HAP-1 (cell line): ENCODE data around the gene DLGAP4.
A peak's percentile ranks its signal among the peaks of the same experiment; 100 is the strongest.

ENCODE experiments used
- DNase-seq, 2 experiments: peaks; one replicate each; pipeline ENCODE4 v3.0.0-alpha.2; 2016 to 2020; ENCODE audit warnings: low spot score in 2 of 2
- H3K27me3 ChIP-seq: fragments of 250-450 bp; sonication (Bioruptor Pico); 2 replicates; pipeline ENCODE4 v1.5.1; 2020; ENCODE audit warnings: low read depth, mild to moderate bottlenecking, moderate library complexity
- H3K36me3 ChIP-seq: fragments of 250-450 bp; sonication (Bioruptor Pico); replicated peaks from 2 replicates; pipeline ENCODE4 v1.5.1; 2020; ENCODE audit warnings: mild to moderate bottlenecking
- H3K4me1 ChIP-seq: fragments of 250-450 bp; sonication (Bioruptor Pico); 2 replicates; pipeline ENCODE4 v1.5.1; 2020; ENCODE audit warnings: mild to moderate bottlenecking
- H3K4me3 ChIP-seq: fragments of 250-450 bp; sonication (Bioruptor Pico); 2 replicates; pipeline ENCODE4 v1.5.1; 2020; ENCODE audit warnings: mild to moderate bottlenecking, moderate library complexity
- H3K9me3 ChIP-seq: fragments of 250-450 bp; sonication (Bioruptor Pico); 2 replicates; pipeline ENCODE4 v1.5.1; 2020; ENCODE audit warnings: mild to moderate bottlenecking, moderate library complexity
- in situ Hi-C: fragments of 300-500 bp; cut with MboI; formaldehyde crosslinking; loops from 3 replicates; pipeline ENCODE4 v1.14.3; 2020; ENCODE audit warnings: low sequenced_read_pairs, inconsistent platforms, mixed read lengths

Gene DLGAP4

DNA sequence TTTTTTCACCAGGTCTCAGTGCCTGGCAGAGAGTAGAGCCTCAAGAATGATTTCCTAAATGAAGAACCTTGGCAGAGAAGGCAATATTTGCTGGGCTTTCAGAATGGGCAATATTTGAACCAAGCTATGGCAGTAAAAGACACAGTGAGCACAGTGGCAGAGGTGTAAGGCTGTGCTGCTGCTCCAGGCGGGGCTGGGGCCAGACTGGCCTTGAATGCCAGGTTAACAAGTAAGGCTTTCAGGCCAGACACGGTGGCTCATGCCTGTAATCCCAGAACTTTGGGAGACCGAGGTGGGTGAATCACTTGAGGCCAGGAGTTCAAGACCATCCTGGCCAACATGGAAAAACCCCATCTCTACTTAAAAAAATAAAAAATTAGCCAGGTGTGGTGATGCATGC lies 226.7 kb downstream of the DLGAP4 start:
- no peaks in the 10 kb centered on the region for H3K27me3 ChIP-seq
- in situ Hi-C loops, result no loop called here
- DNase-seq, result no peak
- no peaks in the 10 kb centered on the region for H3K36me3 ChIP-seq
- no peak overlapping the region for H3K4me3 ChIP-seq
- no peaks in the 10 kb centered on the region for H3K9me3 ChIP-seq
- no peaks in the 10 kb centered on the region for H3K4me1 ChIP-seq

DNA sequence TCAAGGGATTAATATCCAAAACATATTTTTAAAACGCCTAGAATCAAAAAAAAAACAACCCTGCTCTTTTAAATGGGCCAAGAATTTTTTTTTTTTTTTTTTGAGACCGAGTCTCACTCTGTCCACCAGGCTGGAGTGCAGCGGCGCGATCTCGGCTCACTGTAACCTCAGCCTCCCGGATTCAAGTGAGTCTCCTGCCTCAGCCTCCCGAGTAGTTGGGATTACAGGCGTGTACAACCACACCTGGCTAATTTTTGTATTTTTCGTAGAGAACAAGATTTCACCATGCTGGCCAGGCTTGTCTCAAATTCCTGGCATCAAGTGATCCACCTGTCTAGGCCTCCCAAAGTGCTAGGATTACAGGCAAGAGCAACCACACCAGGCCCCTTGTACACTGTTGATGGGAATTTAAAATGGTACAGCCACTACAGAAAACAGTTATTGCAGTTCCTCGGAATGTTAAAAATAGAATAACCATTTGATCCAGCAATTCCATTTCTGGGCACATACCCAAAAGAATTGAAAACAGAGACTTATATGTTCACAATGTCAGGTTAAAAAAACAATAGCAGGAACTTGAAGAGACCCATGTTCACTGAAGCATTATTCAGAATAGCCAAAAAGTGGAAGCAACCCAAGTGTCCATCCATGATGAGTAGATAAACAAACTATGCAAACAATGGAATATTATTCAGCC lies 232.0 kb downstream of the DLGAP4 start:
- in situ Hi-C loops, result no loop called here
- H3K9me3 ChIP-seq, result no peaks in the 10 kb centered on the region
- no peaks in the 10 kb centered on the region for H3K27me3 ChIP-seq
- H3K4me3 ChIP-seq, result no peak overlapping the region
- DNase-seq, result no peak
- H3K36me3 ChIP-seq, result no peaks in the 10 kb centered on the region
- H3K4me1 ChIP-seq, result no peaks in the 10 kb centered on the region

DNA sequence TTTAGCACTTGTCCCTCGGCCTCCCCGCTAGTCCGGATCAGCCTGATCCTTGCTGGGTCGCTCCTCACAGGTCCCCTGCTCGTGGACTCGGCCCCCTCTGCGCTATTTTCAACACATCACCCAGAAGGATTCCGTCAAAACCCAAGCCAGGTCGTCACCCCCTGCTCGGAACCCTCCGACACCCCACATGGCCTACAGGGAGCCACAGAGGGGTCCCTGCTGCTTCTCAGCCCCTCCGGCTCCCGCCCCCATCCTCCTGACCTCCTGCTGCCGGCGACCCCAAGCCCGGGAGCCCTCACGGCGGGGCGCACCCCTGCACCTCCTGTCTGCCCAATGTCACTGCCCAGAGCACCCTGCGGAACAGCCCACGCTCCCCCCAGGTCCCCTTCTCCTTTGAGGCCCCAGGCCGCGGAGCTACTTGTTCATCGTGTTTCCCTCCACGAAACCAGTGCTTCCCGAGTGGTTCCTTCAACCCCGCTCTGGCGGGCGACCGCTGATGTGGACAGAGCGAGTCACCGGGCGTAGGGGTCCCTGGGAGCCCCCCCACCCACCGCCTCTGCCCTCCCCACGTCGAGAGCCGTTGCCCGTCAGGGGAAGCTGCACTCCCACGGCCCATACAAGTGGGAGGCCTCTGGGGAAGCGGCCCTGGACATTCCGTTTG lies 234.5 kb downstream of the DLGAP4 start:
- Histone ChIP-seq H3K4me1 (no peaks in the 10 kb centered on the region), H3K36me3 (no peaks in the 10 kb centered on the region), H3K9me3 (no peaks in the 10 kb centered on the region), H3K27me3 (no peaks in the 10 kb centered on the region), H3K4me3 (no peak overlapping the region)
- DNase-seq, result no peak
- in situ Hi-C loops, result no loop called here

DNA sequence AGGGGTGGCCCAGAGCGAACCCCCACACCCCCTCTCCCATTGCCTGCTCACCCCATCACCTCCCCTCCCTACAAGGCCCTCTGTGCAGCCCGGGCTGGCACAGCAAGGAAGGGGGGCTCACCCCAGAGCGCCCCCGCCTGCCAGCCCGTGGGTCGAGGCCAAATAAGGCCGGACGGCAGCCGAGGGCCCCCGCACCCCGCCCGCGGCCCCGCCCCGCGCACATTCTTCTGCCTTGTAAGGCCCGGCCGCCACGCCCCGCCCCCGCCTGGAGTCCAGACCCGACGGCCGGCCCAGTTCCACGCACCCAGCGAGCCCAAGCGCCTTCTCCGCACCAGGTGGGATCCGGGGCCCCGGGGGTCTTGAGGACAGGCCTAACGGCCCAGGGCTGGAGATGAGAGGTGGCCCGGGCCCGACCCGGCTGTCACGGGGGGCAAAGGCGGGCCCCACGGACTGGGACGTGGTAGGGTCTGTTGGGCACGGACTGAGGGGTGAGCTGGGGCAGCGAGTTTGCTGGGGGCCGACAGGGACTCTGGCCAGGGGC lies 235.2 kb downstream of the DLGAP4 start, which contains the start of gene MYL9:
TSS of gene MYL9 (plus strand) at position 293 of the 541 bp plus-strand sequence. CDS start 3,366 bp downstream, outside the sequence.
- in situ Hi-C loops, result no loop called here
- no peak for DNase-seq
- Histone ChIP-seq H3K36me3 (no peaks in the 10 kb centered on the region), H3K4me3 (no peak within 1 kb of the TSS), H3K27me3 (no peaks in the 10 kb centered on the region), H3K9me3 (no peaks in the 10 kb centered on the region), H3K4me1 (no peaks in the 10 kb centered on the region)

DNA sequence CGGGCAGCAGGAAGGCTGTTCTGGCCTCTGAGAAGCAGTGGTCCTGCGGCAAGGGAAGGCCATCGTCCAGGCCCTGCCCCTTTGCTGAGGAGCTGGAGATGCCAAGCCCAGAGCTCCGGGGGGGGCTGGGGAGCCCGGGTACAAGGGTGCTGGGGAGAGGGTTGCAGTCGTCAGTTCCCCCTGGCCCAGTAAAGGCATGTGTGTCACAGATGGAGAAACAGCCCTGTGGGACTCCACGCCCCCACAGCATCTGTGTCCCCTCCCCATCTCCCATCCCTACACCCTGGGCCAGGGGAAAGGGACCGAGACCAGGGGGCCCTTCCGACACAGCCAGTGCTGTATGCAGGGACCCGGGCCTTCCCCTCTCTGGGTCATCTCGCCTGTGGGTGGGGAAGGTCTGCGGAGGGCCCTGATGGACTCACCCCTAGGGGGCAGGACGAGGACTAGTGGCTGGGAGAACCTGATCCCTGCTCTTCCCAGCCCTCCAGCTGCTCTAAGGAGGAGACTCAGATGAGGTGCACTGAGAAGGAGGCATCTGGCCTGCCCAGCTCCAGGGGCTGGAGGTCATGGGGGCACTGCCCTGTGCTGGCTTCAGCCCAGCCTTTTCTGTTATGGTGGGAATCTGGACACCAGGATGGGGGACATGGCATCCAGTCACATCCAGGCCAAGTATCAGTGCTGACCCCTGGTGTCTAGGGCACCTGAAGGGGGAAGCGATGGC lies 235.8 kb downstream of the DLGAP4 start:
- no peaks in the 10 kb centered on the region for H3K4me1 ChIP-seq
- no peaks in the 10 kb centered on the region for H3K36me3 ChIP-seq
- H3K9me3 ChIP-seq, result no peaks in the 10 kb centered on the region
- peak; percentile 5 to 55 for DNase-seq
- in situ Hi-C loops, result no loop called here
- no peaks in the 10 kb centered on the region for H3K27me3 ChIP-seq
- no peak overlapping the region for H3K4me3 ChIP-seq

DNA sequence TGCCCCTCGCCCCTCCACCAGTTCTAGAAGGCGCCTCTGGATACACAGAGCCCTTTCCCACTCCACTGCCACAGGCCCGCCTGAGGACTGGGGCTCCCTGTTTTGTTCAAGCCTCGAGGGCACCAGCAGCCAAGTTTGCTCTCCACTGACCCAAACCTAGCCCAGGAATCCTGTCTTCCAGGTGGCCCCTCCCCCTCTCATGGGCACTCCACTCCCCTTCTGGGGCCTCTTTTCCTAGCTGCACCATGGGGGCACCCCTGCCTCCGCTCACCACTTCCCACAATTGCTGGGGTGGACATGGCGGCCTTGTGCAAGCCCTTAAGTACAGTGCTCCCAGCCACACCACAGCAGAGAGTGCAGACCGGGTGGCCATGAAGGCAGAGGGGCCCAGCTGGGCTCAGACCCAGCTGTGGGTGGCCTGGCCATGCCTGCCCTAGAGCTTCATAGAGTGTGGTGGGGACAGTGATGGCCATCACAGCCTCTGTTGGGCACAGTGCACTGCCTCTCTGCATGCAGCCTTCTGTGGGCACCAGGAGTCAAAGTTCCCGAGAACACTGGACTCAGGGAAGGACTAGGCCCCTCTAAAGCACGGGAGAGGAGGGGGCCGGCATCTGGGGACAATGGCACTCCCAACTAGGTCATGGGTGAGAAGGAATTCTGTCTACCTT lies 236.5 kb downstream of the DLGAP4 start:
- Histone ChIP-seq H3K4me1 (no peaks in the 10 kb centered on the region), H3K9me3 (no peaks in the 10 kb centered on the region), H3K4me3 (no peak overlapping the region), H3K36me3 (no peaks in the 10 kb centered on the region), H3K27me3 (no peaks in the 10 kb centered on the region)
- no peak for DNase-seq
- in situ Hi-C loops, result no loop called here

DNA sequence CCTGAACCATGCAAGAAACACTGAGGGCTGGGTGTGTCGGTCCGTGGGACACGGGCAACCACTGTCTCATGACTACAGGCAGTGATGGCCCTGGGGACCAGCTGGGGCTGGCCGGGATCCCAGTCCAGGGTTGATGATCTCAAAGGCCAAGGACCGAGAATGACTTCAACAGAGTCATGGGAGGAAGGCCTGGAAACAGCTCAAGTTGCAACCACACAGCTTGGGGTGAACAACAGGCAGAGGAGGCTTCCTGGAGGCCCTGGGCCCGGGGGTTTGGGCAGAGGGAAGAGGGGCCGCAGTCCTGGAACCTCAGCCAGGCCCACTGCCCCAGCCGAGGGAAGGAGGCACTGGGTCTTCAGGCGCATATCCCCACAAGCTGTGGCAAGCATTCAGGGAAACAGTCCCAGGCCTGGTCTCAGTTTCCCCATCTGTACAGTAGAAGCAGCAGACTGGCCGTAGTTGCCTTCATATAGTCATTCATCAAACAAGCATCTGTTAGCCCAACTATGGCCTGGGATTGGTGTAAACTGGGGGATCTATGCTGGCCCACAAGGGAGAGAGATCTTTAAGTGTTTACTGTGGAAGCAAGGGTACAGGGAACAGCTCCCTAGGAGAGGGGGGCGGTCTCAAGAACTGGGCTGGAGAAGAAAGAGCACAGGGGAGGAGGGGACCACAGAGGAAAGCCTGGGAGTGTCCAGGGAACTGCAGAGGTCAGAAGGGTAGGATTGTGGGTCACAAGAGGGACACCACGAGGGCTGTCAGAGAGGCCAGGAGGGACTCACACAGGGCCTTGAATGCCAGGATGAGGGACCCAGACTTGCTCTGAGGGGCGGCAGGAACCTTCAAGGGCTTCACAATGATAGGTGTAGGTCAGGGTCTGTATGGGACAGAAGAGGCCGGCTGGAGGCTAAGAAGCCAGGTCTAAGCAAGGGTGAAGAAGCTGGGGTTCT lies 237.3 kb downstream of the DLGAP4 start:
- in situ Hi-C loops, result no loop called here
- H3K9me3 ChIP-seq, result no peaks in the 10 kb centered on the region
- no peak for DNase-seq
- no peaks in the 10 kb centered on the region for H3K36me3 ChIP-seq
- no peaks in the 10 kb centered on the region for H3K27me3 ChIP-seq
- H3K4me1 ChIP-seq, result no peaks in the 10 kb centered on the region
- H3K4me3 ChIP-seq, result no peak overlapping the region

DNA sequence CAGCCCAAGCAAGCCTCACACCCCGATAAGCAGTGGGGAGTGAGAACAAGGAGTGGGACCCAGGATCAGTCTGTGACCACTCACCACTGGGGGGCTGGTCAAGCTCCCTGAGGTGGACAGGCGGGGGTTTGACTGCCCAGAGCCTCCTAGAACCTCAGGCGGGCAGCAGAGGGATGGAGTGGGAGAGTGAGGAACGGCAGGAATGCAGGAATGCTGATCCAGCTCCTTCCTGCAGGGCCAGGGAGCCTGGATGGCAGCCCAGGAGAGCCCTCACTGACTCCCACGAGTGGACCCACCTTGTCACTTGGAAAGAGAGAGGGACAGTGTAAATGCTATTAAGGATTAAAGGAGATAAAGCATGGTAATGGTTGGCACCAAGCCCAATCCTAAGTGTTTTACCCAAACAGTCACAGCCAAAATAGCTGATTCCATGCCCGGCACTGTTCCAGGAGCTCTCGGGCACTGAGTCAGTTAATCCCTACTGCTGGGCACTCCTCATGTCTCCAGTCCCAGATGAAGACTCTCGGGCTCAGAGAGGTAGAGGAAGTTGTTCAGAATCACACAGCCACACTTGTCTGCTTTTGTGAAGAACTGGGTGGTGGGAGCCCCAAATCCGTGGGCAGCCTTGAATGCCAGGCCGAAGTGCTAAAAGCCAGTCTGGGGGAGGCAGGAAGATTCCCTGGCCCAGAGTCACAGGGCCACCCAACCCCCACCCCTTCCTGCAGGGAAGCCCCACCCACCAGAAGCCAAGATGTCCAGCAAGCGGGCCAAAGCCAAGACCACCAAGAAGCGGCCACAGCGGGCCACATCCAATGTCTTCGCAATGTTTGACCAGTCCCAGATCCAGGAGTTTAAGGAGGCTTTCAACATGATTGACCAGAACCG lies 238.2 kb downstream of the DLGAP4 start:
- in situ Hi-C loops, result no loop called here
- no peaks in the 10 kb centered on the region for H3K27me3 ChIP-seq
- H3K4me3 ChIP-seq, result no peak overlapping the region
- H3K9me3 ChIP-seq, result no peaks in the 10 kb centered on the region
- H3K36me3 ChIP-seq, result no peaks in the 10 kb centered on the region
- DNase-seq, result no peak
- no peaks in the 10 kb centered on the region for H3K4me1 ChIP-seq

DNA sequence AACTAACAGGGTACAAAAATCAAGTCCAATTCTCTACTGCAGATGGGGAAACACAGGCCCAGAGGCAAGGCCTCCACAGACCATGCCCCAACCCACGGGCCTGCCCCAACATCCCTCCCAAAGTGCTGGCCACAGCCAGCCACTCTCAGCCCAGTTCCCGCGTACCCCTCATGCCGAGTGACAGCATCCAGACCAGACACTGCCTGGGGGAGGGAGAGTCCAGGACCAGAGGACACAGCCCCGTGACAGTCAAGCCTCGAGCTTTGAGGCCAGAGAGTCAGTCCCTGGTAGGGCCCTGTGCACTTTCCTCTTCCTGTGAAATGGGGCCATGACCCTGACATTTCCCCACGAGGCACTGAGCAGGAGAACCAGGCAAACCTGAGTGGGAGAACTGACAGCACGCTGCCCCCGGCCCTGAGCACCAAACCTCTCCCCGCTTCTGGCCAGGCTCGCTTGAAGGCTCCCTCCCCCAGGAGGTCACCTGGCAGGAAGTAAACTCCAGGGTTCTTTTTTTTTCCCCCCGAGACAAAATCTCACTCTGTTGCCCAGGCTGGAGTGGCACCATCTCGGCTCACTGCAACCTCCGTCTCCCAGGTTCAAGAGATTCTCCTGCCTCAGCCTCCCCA lies 240.1 kb downstream of the DLGAP4 start:
- no peaks in the 10 kb centered on the region for H3K36me3 ChIP-seq
- no peaks in the 10 kb centered on the region for H3K9me3 ChIP-seq
- no peaks in the 10 kb centered on the region for H3K27me3 ChIP-seq
- H3K4me1 ChIP-seq, result no peaks in the 10 kb centered on the region
- no peak for DNase-seq
- H3K4me3 ChIP-seq, result no peak overlapping the region
- in situ Hi-C loops, result no loop called here

DNA sequence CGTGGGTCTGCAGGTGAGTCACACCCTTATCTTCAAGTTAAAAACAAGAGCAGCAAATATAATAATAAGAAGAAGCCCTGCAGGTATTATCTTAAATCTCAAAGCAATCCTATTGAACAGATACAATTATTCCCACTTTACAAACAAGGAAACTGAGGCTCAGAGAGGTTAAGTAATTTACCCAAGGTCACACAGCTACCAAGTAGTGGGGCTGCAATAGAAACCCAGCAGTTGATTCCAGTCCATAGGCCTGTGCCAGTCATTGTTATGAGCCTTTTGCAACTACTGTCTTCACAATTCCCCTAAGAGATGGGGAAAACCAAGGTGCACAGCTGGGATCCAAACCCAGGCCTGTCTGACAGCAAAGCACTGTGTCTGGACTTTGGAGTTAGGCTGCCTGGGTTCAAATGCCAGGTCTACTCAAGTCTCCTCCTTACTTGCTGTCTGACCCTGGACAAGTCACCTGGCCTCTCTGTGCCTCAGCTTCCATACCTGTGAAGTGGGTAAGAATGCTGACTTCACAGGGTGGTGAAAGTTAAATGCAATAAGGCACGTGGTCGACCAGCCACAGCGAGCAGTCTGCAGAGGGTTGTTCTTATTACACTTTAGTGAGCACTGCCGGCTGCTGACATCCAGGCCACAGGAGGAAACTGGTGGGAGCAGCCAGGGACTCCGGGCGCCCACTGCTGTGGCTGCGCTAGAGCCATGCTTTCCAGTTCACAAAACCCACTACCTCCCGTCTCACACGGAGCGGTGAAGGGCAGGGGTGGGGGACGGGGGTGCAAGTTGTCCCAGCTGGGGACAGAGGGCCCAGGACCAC lies 241.3 kb downstream of the DLGAP4 start:
- no peaks in the 10 kb centered on the region for H3K36me3 ChIP-seq
- in situ Hi-C loops, result no loop called here

DNA sequence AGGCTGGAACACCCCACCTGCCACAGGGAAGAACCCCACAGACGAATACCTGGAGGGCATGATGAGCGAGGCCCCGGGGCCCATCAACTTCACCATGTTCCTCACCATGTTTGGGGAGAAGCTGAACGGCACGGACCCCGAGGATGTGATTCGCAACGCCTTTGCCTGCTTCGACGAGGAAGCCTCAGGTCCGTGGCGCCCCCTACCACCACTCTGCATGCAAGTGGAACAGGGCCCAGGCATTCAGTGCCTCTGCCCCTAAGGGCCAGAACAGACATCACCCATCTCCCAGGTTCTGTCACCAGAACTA lies 241.8 kb downstream of the DLGAP4 start:
- Histone ChIP-seq H3K9me3 (no peaks in the 10 kb centered on the region), H3K27me3 (no peaks in the 10 kb centered on the region), H3K4me1 (no peaks in the 10 kb centered on the region), H3K4me3 (no peak overlapping the region), H3K36me3 (no peaks in the 10 kb centered on the region)
- DNase-seq, result peak in 1 of 2 experiments; percentile 46
- in situ Hi-C loops, result no loop called here

More for the DNA sequence above, 241.3 kb downstream of the DLGAP4 start:
- Histone ChIP-seq H3K4me1 (no peaks in the 10 kb centered on the region), H3K4me3 (no peak overlapping the region), H3K9me3 (no peaks in the 10 kb centered on the region), H3K27me3 (no peaks in the 10 kb centered on the region)
- DNase-seq, result no peak
